ENCODE results near the gene PIGP.
A peak's percentile ranks its signal among the peaks of the same experiment; 100 is the strongest.
"Not testable (repeated sequence)": the region's sequence is repeated elsewhere in the genome, so short reads cannot be mapped to it uniquely, and the experiment has no call there.

The PIGP gene

DNA sequence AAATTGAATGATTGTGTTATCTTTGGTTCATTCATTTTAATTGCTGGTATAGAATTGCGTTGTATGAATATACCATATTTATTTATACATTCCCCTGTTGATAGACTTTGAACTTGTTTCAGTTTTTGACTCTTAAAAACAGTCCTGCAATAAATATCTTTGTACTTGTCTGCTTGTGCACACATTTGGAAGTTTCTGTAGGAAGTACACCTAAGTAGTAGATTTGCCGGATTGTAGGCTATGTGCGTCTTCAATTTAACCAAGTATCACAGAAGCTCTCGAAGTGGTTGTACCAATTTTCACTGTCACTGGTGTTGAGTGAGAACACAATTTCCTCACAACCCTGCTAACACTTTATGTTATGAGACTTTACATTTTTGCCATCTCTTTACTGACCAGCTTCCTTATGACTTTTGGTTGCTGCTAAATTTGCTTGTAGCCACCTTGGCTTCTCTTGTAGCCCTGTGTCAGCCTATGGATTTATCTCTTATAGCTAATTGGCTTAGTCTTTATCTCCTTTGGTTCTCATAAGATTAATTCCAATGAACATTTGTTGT is 2.4 kb upstream of the PIGP start:
- DNase-seq: no peak

- DNase-seq: no peak
Observed at GRCh38 chr21:37074546-37074945, 1.7 kb upstream of the PIGP start.

DNA sequence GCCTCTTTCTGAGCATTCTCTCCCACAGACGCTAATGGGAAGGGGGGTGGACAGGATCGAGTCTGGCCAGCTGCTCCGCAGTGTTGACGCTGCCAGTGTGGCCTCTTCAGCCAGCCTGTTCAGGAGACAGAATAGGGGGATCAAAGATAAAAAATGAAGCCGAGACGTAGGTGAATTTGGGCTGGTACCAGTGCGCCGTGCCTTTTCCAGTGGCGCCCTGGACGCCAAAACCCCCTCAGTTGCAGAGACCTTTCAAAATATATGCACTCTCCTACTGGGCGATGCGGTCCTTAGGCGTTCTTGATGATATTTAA is 1.3 kb upstream of the PIGP start:
- no peak for DNase-seq

- peak; percentile 49 for DNase-seq
Observed at GRCh38 chr21:37073417-37074196, 736 bp upstream of the PIGP start.

DNA sequence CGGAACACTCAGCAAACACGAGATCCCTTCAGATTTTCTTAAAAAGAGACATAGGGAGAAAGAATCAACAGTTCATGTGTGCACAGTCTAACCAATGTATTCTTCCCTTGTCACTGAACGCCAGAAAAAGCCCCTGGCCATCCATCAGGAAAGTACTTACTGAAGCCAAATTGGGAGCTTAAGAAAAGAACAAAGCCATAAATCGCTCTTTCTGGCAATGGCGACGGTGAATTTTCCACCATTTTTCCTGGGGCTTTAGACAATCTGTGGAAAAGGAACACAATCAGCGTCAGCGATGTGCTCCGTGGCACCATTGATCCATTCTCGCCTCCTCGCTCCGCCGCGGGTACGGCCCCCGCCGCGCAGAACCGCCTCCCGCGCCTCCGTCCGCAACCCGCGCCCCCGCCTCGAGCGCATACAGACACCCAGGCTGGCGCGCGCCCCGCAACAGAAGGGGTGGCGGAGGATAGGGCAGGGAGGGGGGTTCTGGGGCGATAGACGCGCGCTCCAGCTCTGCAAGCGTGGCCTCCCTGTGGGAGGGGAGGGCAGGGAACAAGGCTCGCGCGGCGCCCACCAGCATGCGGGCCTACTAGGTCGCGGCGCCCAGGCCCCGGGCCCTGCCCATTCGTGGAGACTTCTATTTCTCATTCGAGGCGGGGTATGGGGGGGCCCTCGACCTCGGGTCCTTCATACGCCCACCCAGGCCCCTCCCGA is 440 bp downstream of the PIGP start:
- DNase-seq: peak; percentile 70

GRCh38 chr21:37071561-37072273 is 1.2 kb downstream of the PIGP start:
- no peak for DNase-seq

- DNase-seq: no peak
Observed at GRCh38 chr21:37065561-37066177, 7.2 kb downstream of the PIGP start.

DNA sequence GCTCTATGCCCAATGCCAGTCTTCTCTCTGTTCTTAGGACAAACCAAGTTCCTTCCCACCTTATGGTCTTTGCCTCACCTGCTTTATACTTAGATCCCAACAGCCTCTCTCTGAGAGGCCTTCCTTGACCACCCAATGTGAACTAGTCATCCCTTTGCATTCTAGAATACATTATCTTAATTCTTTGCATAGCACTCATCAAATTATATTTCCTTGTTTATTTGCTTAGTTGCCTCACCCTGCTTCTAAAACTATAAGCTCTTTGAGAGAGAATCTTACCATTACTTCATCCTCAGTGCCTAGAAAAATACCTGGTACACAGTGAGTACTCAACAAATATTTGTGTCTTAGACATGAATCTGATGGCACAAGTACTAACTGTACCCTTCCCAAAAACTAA is 8.0 kb downstream of the PIGP start:
- no peak for DNase-seq

DNA sequence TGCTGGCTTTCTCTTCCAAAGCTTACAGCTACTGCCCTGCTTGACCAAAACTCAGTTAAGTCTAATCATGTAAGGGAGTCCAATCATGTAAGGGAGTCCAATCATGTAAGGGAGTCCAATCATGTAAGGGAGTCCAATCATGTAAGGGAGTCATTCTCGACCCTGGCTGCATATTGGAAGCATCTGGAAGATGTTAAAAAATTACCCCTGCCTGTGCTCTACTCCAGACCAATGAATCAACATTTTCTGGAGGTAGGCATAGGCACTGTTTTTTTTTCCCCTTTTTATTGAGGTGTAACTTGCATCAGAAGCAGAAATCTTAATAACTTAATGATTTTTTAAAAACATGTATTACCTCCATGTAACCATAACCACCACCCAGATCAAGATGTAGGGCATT is 9.4 kb downstream of the PIGP start:
- DNase-seq: no peak

GRCh38 chr21:37062593-37062935 is 10.3 kb downstream of the PIGP start:
- no peak for DNase-seq

DNA sequence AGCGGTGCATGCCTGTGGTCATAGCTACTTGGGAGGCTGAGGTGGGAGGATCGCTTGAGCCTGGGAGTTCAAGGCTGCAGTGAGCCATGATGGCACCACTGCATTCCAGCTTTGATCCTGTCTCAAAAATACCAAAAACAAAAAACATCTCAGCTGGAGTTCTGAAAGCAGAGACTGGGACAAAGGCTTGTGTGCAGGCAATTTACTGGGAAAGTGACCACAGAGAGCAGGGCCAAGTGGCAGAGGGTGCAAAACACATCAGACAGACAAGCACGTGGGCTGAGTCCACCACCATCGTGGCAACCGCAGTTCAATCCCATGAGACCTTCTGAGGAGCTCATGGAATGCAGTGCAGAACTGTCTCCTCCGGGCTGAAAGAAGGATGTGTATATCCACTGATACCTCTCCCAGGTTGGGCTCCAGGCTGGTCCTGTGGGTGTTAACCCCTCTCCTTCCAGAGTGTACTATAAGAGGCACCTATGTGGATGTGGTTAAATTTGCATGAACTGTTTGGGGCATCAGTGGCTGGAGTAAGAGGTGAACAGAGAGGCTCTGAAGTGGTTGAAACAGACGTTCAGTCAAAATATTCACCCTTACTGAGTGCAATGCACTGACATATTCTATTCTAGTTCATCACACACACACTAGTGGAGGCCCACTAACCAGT is 10.8 kb downstream of the PIGP start:
- no peak for DNase-seq

GRCh38 chr21:37060296-37060695 is 12.6 kb downstream of the PIGP start:
- DNase-seq: peak; percentile 51

GRCh38 chr21:37059181-37059580 is 13.7 kb downstream of the PIGP start:
- no peak for DNase-seq

DNA sequence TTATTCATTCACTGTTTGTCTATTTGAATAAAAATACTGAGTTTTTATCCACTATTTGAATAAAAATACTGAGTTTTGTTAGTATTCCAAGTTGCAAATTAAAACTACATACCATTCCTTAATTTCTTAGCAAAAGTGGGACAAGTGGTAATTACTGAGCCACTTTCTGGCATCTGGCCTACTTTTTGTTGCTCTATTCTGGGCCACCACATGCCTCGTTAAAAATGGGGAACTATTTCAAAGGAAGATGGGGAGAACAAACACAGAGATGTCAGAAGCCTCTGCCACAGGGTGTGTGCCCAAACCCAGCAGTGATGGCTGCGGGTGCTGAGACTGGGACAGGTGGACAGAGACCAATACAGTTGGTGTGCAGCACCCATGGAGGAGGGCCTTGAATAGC is 14.6 kb downstream of the PIGP start:
- DNase-seq: no peak

DNA sequence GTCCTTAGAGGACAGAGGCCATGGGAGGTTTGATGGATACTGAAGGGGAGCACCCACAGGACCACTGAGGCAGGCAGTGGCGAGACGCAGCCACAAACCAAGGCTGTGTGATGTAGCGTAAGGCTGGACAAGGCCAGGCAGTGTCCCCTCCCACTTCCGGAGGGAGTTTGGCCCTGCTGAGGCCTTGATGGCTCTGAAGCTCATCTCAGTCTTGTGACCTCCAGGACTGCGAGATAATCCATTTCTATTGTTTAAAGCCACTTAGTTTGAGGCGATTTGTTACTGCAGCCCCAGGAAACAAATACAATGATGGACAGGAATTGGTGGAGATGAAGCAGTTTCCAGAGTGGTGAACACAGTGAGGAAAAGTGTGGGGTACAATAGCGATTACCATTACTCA is 15.3 kb downstream of the PIGP start:
- DNase-seq: no peak

DNA sequence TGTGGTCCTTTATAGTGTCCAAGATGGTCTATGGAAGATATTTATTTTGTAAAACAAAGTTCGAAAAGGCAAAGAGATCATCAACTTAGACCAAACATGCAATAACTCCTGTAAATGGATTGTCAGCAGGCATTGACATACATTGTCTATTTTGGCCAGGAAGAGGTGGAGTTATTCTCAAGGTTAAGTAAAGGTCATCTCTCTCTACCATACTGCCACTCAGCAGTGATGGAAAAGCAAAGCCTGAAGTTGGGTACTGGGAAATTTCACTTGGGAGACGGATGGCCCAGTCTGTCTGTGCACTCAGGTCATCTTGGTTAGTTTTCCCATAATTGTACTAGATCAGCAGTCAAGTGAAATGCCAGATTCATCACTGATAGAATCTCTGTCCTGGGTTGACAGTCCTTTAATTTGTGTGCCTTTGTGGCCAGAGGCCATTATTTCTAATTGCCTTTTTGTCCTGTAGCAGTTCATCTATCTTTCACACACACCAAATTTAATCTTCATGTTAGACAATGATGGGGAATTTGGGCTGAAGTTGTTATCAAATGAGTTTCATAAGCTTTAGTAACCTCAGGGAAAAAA is 17.5 kb downstream of the PIGP start:
- no peak for DNase-seq

DNA sequence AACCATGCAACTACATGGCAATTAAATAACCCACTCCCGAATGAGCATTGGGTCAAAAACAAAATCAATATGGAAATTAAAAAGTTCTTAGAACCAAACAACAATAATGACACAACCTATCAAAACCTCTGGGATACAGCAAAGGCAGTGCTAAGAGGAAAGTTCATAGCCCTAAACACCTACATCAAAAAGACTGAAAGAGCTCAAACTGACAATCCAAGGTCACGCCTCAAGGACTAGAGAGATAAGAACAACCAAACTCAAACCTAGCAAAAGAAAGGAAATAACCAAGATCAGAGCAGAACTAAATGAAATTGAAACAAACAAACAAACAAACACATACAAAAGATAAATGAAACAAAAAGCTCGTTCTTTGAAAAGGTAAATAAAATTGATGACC is 23.1 kb downstream of the PIGP start:
- DNase-seq: not testable (repeated sequence)

GRCh38 chr21:37047079-37047478 is 25.8 kb downstream of the PIGP start:
- no peak for DNase-seq

DNA sequence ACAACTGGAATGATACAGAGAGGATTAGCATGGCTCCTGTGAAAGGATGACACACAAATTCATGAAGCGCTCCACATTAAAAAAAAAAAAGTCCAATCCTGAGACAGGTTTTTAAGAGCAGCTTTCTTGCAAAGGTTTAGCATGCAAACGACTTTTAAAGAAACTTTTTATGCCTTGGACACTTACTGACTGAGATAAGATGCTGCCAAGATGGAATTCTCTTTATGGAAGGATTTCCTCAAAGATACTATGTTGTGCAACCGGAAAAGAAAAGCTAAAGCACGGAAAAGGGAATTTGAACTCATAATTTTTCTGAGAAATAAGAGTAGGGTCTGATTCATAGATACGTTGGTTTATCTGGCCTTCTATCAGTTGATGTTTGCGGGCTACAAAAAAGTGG is 27.3 kb downstream of the PIGP start:
- DNase-seq: no peak

- DNase-seq: no peak
Observed at GRCh38 chr21:37045149-37045548, 27.7 kb downstream of the PIGP start.

DNA sequence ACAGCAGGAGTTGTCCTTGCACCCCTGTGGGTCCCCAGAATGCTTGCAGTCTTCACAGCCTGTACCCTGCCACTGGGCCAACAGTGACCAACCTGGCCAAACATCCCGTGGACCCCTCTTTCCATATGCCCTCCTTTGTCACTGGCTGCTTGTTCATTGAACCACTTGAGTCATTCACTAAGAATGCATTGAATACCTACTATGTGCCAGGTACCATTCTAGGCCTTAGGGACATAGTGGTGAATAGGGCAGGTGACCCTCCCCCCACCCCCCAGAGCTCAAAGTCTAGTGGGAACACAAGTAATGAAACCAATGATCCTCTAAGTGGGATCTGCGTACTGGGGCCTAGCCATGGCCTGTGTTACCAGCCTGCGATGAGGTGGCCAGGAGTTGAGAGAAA is 28.2 kb downstream of the PIGP start:
- no peak for DNase-seq

- DNase-seq: no peak
Observed at GRCh38 chr21:37043818-37044217, 29.1 kb downstream of the PIGP start.

Data from stimulated activated CD4-positive, alpha-beta T cell treated with anti-CD3 and anti-CD28 coated beads, Interleukin-1b, Interleukin-23, amount 100 ng/mL, for 48 hours (primary cell).